Type B pancreatic cell (in vitro differentiated cells): ENCODE measurements around the gene ATP5F1D. TPM values are rescaled to one million over a fixed set of nuclear protein-coding genes. Genes with fewer than 3 reads are reported as not detected.
A peak's percentile ranks its signal among the peaks of the same experiment; 100 is the strongest.

Experiments used
- DNase-seq: peaks from one replicate; pipeline ENCODE4 v3.0.0; 2021; ENCODE audit warnings: mixed read lengths; ENCODE audit not compliant: unreplicated experiment; ENCODE audit errors: extremely low spot score
- H3K27ac Mint-ChIP-seq: 2 replicates; pipeline ENCODE4 v1.8.0; 2021; ENCODE audit warnings: mild to moderate bottlenecking, mixed read lengths
- H3K27me3 Mint-ChIP-seq: 2 replicates; pipeline ENCODE4 v1.8.0; 2021; ENCODE audit warnings: mixed read lengths
- H3K36me3 Mint-ChIP-seq: 2 replicates; pipeline ENCODE4 v1.8.0; 2021; ENCODE audit warnings: mixed read lengths
- H3K4me1 Mint-ChIP-seq: one replicate; pipeline ENCODE4 v1.8.0; 2021; ENCODE audit warnings: mixed read lengths; ENCODE audit not compliant: unreplicated experiment
- H3K4me3 Mint-ChIP-seq: 2 replicates; pipeline ENCODE4 v1.8.0; 2021; ENCODE audit warnings: mild to moderate bottlenecking, mixed read lengths
- H3K9me3 Mint-ChIP-seq: 2 replicates; pipeline ENCODE4 v1.8.0; 2021; ENCODE audit warnings: mixed read lengths
- CTCF ChIP-seq: fragments of 200-600 bp; sonication (generic); conservative IDR thresholded peaks from 2 replicates; pipeline ENCODE4 v1.5.0; 2021; ENCODE audit warnings: antibody characterized with exemption, mild to moderate bottlenecking
- total RNA-seq: library from RNA; stranded (reverse); gene quantifications from 2 replicates; pipeline ENCODE4 v1.2.1, GENCODE V29; 2021; ENCODE audit warnings: low replicate concordance

Gene ATP5F1D
- total RNA-seq, 1 donor from 2014 or later, result 165 TPM

GRCh38 chr19:1274081-1274851 is 32.7 kb downstream of the ATP5F1D start:
- H3K4me3 Mint-ChIP-seq, result peak overlapping the region; percentile 78

DNA sequence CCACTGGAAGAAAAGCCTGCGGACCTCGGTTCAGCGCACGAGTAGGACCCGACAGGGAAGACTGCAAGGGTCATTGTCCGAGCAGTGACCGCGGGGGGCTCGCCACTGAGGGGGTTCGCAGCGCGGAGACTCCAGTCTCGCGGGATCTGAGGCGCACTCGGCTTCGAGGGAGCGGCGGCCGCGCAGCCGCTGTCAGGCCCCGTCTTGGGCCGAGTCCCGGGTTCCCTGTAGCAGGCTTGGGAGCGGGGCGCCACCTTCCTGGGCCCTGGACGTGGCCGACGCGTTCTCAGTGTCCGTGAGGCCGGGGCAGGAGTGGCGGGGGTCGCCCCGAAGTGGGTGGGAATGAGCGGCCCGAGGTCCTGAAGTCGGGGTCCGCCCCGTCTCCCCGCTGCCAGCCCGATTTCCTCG is 33.3 kb downstream of the ATP5F1D start:
- H3K4me3 Mint-ChIP-seq, result peak overlapping the region; percentile 78
- TF ChIP-seq CTCF, result no peak
- DNase-seq, result no peak
- H3K27ac Mint-ChIP-seq, result no peak overlapping the region
- peaks cover 17% of the 10 kb centered on the region for H3K36me3 Mint-ChIP-seq
- H3K27me3 Mint-ChIP-seq, result no peaks in the 10 kb centered on the region
- peaks cover 32% of the 10 kb centered on the region for H3K4me1 Mint-ChIP-seq
- no peaks in the 10 kb centered on the region for H3K9me3 Mint-ChIP-seq

More at GRCh38 chr19:1274081-1274851, 32.7 kb downstream of the ATP5F1D start:
- DNase-seq, result no peak
- Mint-ChIP-seq H3K27ac (peak overlapping the region; percentile 82), H3K27me3 (no peaks in the 10 kb centered on the region), H3K36me3 (peaks cover 17% of the 10 kb centered on the region), H3K9me3 (no peaks in the 10 kb centered on the region), H3K4me1 (peaks cover 28% of the 10 kb centered on the region)
- TF ChIP-seq CTCF, result no peak

DNA sequence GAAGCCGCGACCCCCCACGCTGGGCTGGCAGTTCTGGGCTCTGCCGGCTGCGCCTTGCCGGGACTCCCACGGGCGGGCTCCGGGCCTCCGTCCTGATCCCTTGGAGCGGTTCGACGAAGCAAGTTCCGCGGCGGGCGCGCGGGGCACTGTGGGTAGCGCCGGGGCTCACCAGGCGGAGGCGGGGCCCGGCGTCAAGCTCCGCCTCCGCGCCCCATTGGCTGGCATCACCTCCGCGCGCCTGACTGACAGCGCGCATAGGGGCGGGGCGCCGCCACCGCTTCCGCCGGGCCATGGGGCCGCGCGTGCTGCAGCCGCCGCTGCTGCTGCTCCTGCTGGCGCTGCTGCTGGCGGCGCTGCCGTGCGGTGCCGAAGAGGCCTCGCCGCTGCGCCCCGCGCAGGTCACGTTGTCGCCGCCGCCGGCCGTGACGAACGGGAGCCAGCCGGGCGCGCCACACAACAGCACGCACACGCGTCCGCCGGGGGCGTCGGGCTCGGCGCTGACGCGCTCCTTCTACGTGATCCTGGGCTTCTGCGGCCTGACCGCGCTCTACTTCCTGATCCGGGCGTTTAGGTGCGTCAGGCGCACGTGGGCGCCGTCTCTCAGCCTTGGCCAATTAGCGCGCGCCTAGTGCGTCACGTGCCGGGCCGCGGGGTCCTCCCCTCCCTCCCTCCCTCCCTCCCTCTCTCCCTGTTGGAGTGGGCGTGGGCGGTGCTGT is 33.9 kb downstream of the ATP5F1D start, which contains the start of gene FAM174C:
Gene FAM174C, plus strand, starts transcription at position 271 of the 716 bp plus-strand sequence. Its CDS starts 20 bp downstream, at position 291.
- H3K9me3 Mint-ChIP-seq, result no peaks in the 10 kb centered on the region
- peaks cover 17% of the 10 kb centered on the region for H3K36me3 Mint-ChIP-seq
- H3K27ac Mint-ChIP-seq, result peak within 1 kb of the TSS; percentile 90
- no peaks in the 10 kb centered on the region for H3K27me3 Mint-ChIP-seq
- H3K4me3 Mint-ChIP-seq, result peak within 1 kb of the TSS; percentile 89
- DNase-seq, result peak; percentile 94
- TF ChIP-seq CTCF, result no peak
- H3K4me1 Mint-ChIP-seq, result peaks cover 30% of the 10 kb centered on the region

DNA sequence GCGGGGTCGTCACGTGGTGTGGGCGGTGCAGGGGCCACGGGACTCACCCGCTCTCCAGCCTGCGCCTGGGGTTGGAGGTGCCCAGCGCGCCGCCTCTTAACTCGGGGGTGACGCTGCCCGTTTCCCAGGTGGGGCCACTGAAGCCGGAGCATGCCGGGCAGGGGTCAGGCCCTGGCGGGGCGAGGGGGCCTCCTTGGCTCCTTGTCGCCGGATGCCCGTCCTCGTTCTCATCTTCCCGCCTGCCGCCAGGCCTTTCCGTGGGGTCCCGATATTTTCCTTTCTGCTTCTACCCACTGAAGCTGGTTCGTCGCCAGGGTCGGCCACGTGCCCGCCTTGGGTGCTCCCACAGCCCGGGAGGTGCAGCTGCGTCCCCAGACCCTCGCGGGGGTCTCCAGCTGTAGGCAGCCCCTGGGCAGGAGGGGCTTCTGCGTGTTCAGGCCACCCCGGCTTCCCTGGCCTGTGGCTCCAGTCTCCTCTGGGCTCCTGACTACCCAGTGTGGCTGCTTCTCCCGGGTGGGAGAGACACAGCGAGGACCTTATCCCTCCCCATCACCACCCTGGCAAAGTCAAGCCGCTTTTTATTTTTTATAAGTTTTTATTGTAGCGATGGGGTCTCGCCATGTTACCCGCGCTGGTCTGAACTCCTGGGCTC is 34.6 kb downstream of the ATP5F1D start:
- Mint-ChIP-seq H3K36me3 (peaks cover 12% of the 10 kb centered on the region), H3K4me3 (peak overlapping the region; percentile 89), H3K27ac (peak overlapping the region; percentile 90), H3K4me1 (peaks cover 24% of the 10 kb centered on the region), H3K9me3 (no peaks in the 10 kb centered on the region), H3K27me3 (no peaks in the 10 kb centered on the region)
- no peak for TF ChIP-seq CTCF
- no peak for DNase-seq

GRCh38 chr19:1276628-1277022 is 35.1 kb downstream of the ATP5F1D start:
- no peak for TF ChIP-seq CTCF
- no peaks in the 10 kb centered on the region for H3K9me3 Mint-ChIP-seq
- peak overlapping the region; percentile 89 for H3K4me3 Mint-ChIP-seq
- peaks cover 21% of the 10 kb centered on the region for H3K4me1 Mint-ChIP-seq
- peak overlapping the region; percentile 53 for H3K27ac Mint-ChIP-seq
- no peak for DNase-seq
- H3K36me3 Mint-ChIP-seq, result peaks cover 9% of the 10 kb centered on the region
- no peaks in the 10 kb centered on the region for H3K27me3 Mint-ChIP-seq
